K562 (cell line): Measurements from ENCODE around the gene SMC3.

Experiments used
- CEBPB ChIP-seq: fragments of 450-650 bp; IDR thresholded peaks from 2 replicates; pipeline ENCODE4 v1.6.1; 2016; ENCODE audit warnings: missing genetic modification characterization, missing compliant biosample characterization
- CTCF ChIP-seq, 3 experiments: IDR thresholded peaks in 2 of 3; conservative IDR thresholded peaks in 1 of 3; 2 replicates each; pipeline ENCODE4 v1.5.1; 2011 to 2012; ENCODE audit warnings: low read length in 3 of 3, mild to moderate bottlenecking in 3 of 3, control low read depth in 2 of 3, improper control_type of control experiment in 1 of 3, inconsistent platforms in 1 of 3, low read depth in 1 of 3, mixed read lengths in 1 of 3, moderate library complexity in 1 of 3; ENCODE audit not compliant: insufficient read depth in 2 of 3
- FOXO4 ChIP-seq: fragments of 450-650 bp; formaldehyde crosslinking; IDR thresholded peaks from 2 replicates; pipeline ENCODE4 v1.4.0; 2020; ENCODE audit warnings: mild to moderate bottlenecking, moderate library complexity
- FOXP4 ChIP-seq: sonication (generic); formaldehyde crosslinking; IDR thresholded peaks from 2 replicates; pipeline ENCODE4 v1.8.0; 2022; ENCODE audit warnings: mild to moderate bottlenecking, missing genetic modification reagents, borderline replicate concordance
- KDM5B ChIP-seq: fragments of 200-600 bp; sonication (generic); IDR thresholded peaks from 2 replicates; pipeline ENCODE4 v1.6.1; 2012; ENCODE audit warnings: low read depth, mild to moderate bottlenecking, moderate library complexity, low read length, control low read depth, inconsistent platforms; ENCODE audit not compliant: insufficient replicate concordance
- POLR2H ChIP-seq: IDR thresholded peaks from 2 replicates; pipeline ENCODE4 v1.6.1; 2016; ENCODE audit warnings: missing genetic modification characterization, low read depth, mild to moderate bottlenecking, control low read depth, missing compliant biosample characterization, moderate library complexity
- RFX1 ChIP-seq: fragments of 450-650 bp; IDR thresholded peaks from 2 replicates; pipeline ENCODE4 v1.6.1; 2016; ENCODE audit warnings: mild to moderate bottlenecking, moderate library complexity
- RNF2 ChIP-seq: sonication (generic); IDR thresholded peaks from 2 replicates; pipeline ENCODE4 v1.6.1; 2016
- SIN3A ChIP-seq, 2 experiments: fragments of 150-350 bp in 1 of 2; IDR thresholded peaks; 2 replicates each; pipeline ENCODE4 v1.6.1; 2011 to 2016; ENCODE audit warnings: borderline replicate concordance in 2 of 2, low read depth in 2 of 2, low read length in 2 of 2, mild to moderate bottlenecking in 2 of 2, moderate library complexity in 2 of 2; ENCODE audit not compliant: control insufficient read depth in 1 of 2
- ZFPM2 ChIP-seq: fragments of 250-450 bp; sonication (Bioruptor Pico); IDR thresholded peaks from 2 replicates; pipeline ENCODE4 v1.5.1; 2022; ENCODE audit warnings: mild to moderate bottlenecking
- ZNF449 ChIP-seq: fragments of 250-450 bp; sonication (Bioruptor Pico); IDR thresholded peaks from 2 replicates; pipeline ENCODE4 v1.8.0; 2022; ENCODE audit warnings: moderate library complexity, mild to moderate bottlenecking, inconsistent platforms
- ZNF668 ChIP-seq: fragments of 250-450 bp; sonication (Bioruptor Pico); IDR thresholded peaks from 2 replicates; pipeline ENCODE4 v1.8.0; 2022; ENCODE audit warnings: mild to moderate bottlenecking, inconsistent platforms

- TF ChIP-seq CEBPB (tag) (no peak), KDM5B (no peak), ZNF668 (CRISPR knock-in tag) (no peak), CTCF (IDR thresholded peaks at IDR 0.05 in 2 of 3, conservative IDR thresholded peaks at IDR 0.05 in 1 of 3; ENCODE audit: insufficient read depth in 2 of 3, low read depth in 1 of 3, low read length in 3 of 3) (no peak), POLR2H (no peak), FOXO4 (no peak), ZNF449 (CRISPR knock-in tag) (no peak), RFX1 (no peak), SIN3A (IDR thresholded peaks at IDR 0.05; ENCODE audit: borderline replicate concordance in 2 of 2, control insufficient read depth in 1 of 2, low read depth in 2 of 2, low read length in 2 of 2) (no peak), FOXP4 (CRISPR knock-in tag) (no peak), ZFPM2 (CRISPR knock-in tag) (no peak), RNF2 (no peak)
These were observed 2.2 kb downstream of the SMC3 start for GRCh38 chr10:110569736-110570135.
